Natural killer cell (primary cell): Measurements from ENCODE around the gene SET. TPM values are rescaled to one million over a fixed set of nuclear protein-coding genes. Genes with fewer than 3 reads are reported as not detected.
"Not testable (repeated sequence)": the region's sequence is repeated elsewhere in the genome, so short reads cannot be mapped to it uniquely, and the experiment has no call there.

Experiments used
- ATAC-seq, 3 donors: fragments of 150-1000 bp in 2 of 3; fragments of 200-7000 bp in 1 of 3; cut with Tn5 transposase; 1 replicate in 1 of 3; 2 replicates in 2 of 3; pipeline ENCODE4 v1.10.0; 2021; ENCODE audit warnings: mild to moderate bottlenecking in 2 of 3, moderate library complexity in 2 of 3
- DNase-seq, 2 donors: peaks; one replicate each; pipeline versions ENCODE4 v3.0.0 to v3.0.0-alpha.2; 2013 to 2021; ENCODE audit warnings: mixed read lengths in 1 of 2
- H3K27ac ChIP-seq: one replicate; pipeline ENCODE4 v1.5.1; 2013; ENCODE audit warnings: mild to moderate bottlenecking, low read length
- H3K27me3 ChIP-seq: one replicate; pipeline ENCODE4 v1.6.1; 2013; ENCODE audit warnings: low read length; ENCODE audit not compliant: control insufficient read depth, insufficient read depth
- H3K36me3 ChIP-seq: one replicate; pipeline ENCODE4 v1.6.1; 2013; ENCODE audit warnings: low read length; ENCODE audit not compliant: control insufficient read depth, insufficient read depth
- H3K4me1 ChIP-seq: one replicate; pipeline ENCODE4 v1.6.1; 2013; ENCODE audit warnings: low read length; ENCODE audit not compliant: control insufficient read depth, insufficient read depth
- H3K4me3 ChIP-seq: one replicate; pipeline ENCODE4 v1.5.1; 2013; ENCODE audit warnings: low read length
- H3K9me3 ChIP-seq: one replicate; pipeline ENCODE4 v1.6.1; 2013; ENCODE audit warnings: low read length; ENCODE audit not compliant: control insufficient read depth, insufficient read depth
- H3K27ac Mint-ChIP-seq, 2 donors: one replicate each; pipeline ENCODE4 v1.8.0; 2022; ENCODE audit warnings: mild to moderate bottlenecking in 2 of 2, mixed read lengths in 2 of 2, moderate library complexity in 1 of 2
- H3K27me3 Mint-ChIP-seq, 2 donors: one replicate each; pipeline ENCODE4 v1.8.0; 2022; ENCODE audit warnings: low read depth in 2 of 2, mixed read lengths in 2 of 2
- H3K36me3 Mint-ChIP-seq: one replicate; pipeline ENCODE4 v1.8.0; 2022; ENCODE audit warnings: mixed read lengths
- H3K4me1 Mint-ChIP-seq, 2 donors: one replicate each; pipeline ENCODE4 v1.8.0; 2022; ENCODE audit warnings: mixed read lengths in 2 of 2
- H3K4me3 Mint-ChIP-seq: one replicate; pipeline ENCODE4 v1.8.0; 2022; ENCODE audit warnings: mild to moderate bottlenecking, moderate library complexity, mixed read lengths
- H3K9me3 Mint-ChIP-seq, 2 donors: one replicate each; pipeline ENCODE4 v1.8.0; 2022; ENCODE audit warnings: mixed read lengths in 2 of 2
- WGBS: methylation state at CpG from one replicate; pipeline ENCODE4 v1.1.7; 2013; ENCODE audit warnings: missing lambda C conversion rate; ENCODE audit not compliant: insufficient coverage; 5-methylcytosine and 5-hydroxymethylcytosine counted together
- intact Hi-C: fragments of 100-400 bp; cut with micrococcal nuclease; formaldehyde crosslinking; loops from one replicate; pipeline ENCODE4 v1.14.2; 2022
- total RNA-seq, 4 donors: library from RNA; stranded (reverse); fragments of 120-200 nt in 1 of 4; gene quantifications; one replicate each; pipeline versions ENCODE4 v1.2.3 to v1.2.4, GENCODE V29; 2013 to 2022
- TF ChIP-seq, protein P1 (sequence below): fragments of 200-600 bp; IDR thresholded peaks from one replicate; pipeline ENCODE4 v1.8.0; 2022; ENCODE audit warnings: antibody characterized with exemption

Gene SET
- total RNA-seq, 3 donors from 2014 or later (not counting 1 experiment from before 2014, with no cell fraction given) = 331 to 341 (median 334) TPM

DNA sequence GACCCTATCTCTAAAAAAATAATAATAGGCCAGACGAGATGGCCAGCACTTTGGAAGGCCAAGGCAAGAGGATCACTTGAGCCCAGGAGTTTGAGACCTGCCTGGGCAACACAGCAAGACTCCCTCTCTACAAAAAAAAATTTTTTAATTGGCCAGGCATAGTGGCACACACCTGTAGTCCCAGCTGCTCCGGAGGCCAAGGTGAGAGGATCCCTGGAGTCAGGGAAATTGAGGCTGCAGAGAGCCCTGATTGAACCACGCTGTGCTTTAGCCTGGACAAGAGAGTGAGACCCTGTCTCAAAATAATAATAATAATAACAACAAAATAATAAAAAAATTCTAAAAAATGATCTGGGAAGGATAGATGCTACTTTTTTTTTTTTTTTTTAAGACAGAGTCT, 31.2 kb upstream of the SET start:
- Histone ChIP-seq H3K36me3 (no peaks in the 10 kb centered on the region), H3K9me3 (no peaks in the 10 kb centered on the region), H3K4me3 (no peak overlapping the region), H3K27ac (no peak overlapping the region), H3K4me1 (peaks cover 14% of the 10 kb centered on the region), H3K27me3 (no peaks in the 10 kb centered on the region)
- Mint-ChIP-seq H3K4me1 (peaks cover 0 to 8% of the 10 kb centered on the region in 2 donors), H3K27me3 (no peaks in the 10 kb centered on the region), H3K4me3 (no peak overlapping the region), H3K36me3 (no peaks in the 10 kb centered on the region), H3K9me3 (no peaks in the 10 kb centered on the region), H3K27ac (peak overlapping the region in 1 of 2 donors; percentile 97)
- intact Hi-C loops = loop anchor here (2.0 kb wide), 1 partner anchor 29 kb away; no protein-coding TSS in a partner anchor
- no peak for DNase-seq
- TF ChIP-seq, protein P1, sequence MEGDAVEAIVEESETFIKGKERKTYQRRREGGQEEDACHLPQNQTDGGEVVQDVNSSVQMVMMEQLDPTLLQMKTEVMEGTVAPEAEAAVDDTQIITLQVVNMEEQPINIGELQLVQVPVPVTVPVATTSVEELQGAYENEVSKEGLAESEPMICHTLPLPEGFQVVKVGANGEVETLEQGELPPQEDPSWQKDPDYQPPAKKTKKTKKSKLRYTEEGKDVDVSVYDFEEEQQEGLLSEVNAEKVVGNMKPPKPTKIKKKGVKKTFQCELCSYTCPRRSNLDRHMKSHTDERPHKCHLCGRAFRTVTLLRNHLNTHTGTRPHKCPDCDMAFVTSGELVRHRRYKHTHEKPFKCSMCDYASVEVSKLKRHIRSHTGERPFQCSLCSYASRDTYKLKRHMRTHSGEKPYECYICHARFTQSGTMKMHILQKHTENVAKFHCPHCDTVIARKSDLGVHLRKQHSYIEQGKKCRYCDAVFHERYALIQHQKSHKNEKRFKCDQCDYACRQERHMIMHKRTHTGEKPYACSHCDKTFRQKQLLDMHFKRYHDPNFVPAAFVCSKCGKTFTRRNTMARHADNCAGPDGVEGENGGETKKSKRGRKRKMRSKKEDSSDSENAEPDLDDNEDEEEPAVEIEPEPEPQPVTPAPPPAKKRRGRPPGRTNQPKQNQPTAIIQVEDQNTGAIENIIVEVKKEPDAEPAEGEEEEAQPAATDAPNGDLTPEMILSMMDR = no peak
- WGBS = 96% methylated on average over 2 of the region's 3 CpGs
- ATAC-seq = no peak

DNA sequence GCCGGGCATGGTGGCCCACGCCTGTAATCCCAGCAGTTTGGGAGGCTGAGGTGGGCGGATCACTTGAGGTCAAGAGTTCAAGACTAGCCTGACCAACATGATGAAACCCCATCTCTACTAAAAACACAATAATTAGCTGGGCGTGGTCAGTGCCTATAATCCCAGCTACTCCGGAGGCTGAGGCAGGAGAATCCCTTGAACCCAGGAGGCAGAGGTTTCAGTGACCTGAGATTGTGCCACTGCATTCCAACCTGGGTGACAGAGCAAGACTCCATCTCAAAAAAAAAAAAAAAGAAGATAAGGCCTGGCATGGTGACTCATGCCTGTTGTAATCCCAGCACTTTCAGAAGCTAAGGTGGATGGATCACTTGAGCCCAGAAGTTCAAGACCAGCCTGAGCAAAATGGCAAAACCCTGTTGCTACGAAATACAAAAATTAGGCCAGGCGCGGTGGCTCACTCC, 22.5 kb upstream of the SET start:
- H3K36me3 ChIP-seq, H3K9me3 ChIP-seq, H3K9me3 Mint-ChIP-seq, intact Hi-C loops, H3K36me3 Mint-ChIP-seq, H3K27ac ChIP-seq, ATAC-seq, H3K4me3 ChIP-seq, H3K4me1 Mint-ChIP-seq, H3K4me1 ChIP-seq, H3K27ac Mint-ChIP-seq, H3K4me3 Mint-ChIP-seq, H3K27me3 Mint-ChIP-seq, H3K27me3 ChIP-seq, DNase-seq: not testable (repeated sequence)
- WGBS = 93% methylated on average over 8 of the region's 8 CpGs

DNA sequence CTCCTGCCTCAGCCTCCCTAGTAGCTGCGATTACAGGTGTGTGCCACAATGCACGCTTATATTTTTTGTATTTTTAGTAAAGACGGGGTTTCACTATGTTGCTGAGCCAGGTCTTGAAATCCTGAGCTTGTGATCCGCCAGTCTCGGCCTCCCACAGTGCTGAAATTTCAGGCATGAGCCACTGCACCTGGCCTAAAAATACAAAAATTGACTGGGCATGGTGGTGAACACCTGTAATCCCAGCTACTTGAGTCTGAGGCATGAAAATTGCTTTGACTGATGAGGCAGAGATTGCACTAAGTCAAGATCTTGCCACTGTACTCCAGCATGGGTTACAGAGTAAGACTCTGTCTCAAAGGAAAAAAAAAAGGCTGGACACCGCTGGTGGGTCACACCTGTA, 19.2 kb upstream of the SET start:
- intact Hi-C loops = no loop called here
- Histone ChIP-seq H3K27me3 (no peaks in the 10 kb centered on the region), H3K36me3 (no peaks in the 10 kb centered on the region), H3K4me3 (no peak overlapping the region), H3K9me3 (no peaks in the 10 kb centered on the region), H3K27ac (no peak overlapping the region), H3K4me1 (no peaks in the 10 kb centered on the region)
- H3K27me3 Mint-ChIP-seq = no peaks in the 10 kb centered on the region
- DNase-seq = no peak
- no peaks in the 10 kb centered on the region for H3K36me3 Mint-ChIP-seq
- no peaks in the 10 kb centered on the region for H3K4me1 Mint-ChIP-seq
- TF ChIP-seq, protein P1 = no peak
- no peaks in the 10 kb centered on the region for H3K9me3 Mint-ChIP-seq
- 95% methylated on average over 6 of the region's 6 CpGs for WGBS
- no peak overlapping the region for H3K4me3 Mint-ChIP-seq
- ATAC-seq = no peak
- no peak overlapping the region for H3K27ac Mint-ChIP-seq

DNA sequence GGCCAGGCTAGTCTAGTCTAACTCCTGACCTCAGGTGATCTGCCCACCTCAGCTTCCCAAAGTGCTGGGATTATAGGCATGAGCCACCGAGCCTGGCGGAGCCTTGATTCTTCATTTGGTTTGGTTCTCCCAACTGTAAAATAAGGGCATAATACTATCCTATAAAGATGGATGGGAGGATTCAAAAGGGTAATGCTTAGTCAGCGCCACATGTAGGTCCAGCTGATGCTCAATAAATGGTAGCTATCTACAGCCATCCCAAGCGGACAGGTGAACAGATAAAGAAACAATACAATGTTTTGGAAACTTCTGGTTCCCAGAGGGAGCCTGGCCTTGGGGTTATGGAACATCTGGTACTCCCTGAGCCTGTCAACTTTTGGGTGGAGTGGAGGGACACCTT, 13.6 kb upstream of the SET start:
- Mint-ChIP-seq H3K4me1 (no peaks in the 10 kb centered on the region), H3K9me3 (no peaks in the 10 kb centered on the region), H3K27me3 (no peaks in the 10 kb centered on the region), H3K27ac (no peak overlapping the region), H3K36me3 (no peaks in the 10 kb centered on the region), H3K4me3 (no peak overlapping the region)
- Histone ChIP-seq H3K36me3 (no peaks in the 10 kb centered on the region), H3K27me3 (no peaks in the 10 kb centered on the region), H3K4me3 (no peak overlapping the region), H3K27ac (no peak overlapping the region), H3K4me1 (no peaks in the 10 kb centered on the region), H3K9me3 (no peaks in the 10 kb centered on the region)
- intact Hi-C loops = no loop called here
- DNase-seq (no peak), ATAC-seq (no peak)
- TF ChIP-seq, protein P1 = no peak
- WGBS = 100% methylated on average over 4 of the region's 4 CpGs
